Thymus (tissue), 11 donors: ENCODE measurements around the gene EPHB3. TPM values are rescaled to one million over a fixed set of nuclear protein-coding genes. Genes with fewer than 3 reads are reported as not detected.

Source experiments
- DNase-seq, 9 donors: peaks; one replicate each; pipeline ENCODE4 v3.0.0-alpha.2; 2013; ENCODE audit warnings: low spot score in 9 of 9, low read depth in 6 of 9, missing footprints in 1 of 9
- H3K27ac ChIP-seq, 2 donors: one replicate each; pipeline ENCODE4 v1.5.1; 2013; ENCODE audit warnings: control low read depth in 1 of 2, low read depth in 1 of 2, low read length in 1 of 2, mild to moderate bottlenecking in 1 of 2, moderate library complexity in 1 of 2
- H3K27me3 ChIP-seq, 2 donors: one replicate each; pipeline ENCODE4 v1.5.1; 2013; ENCODE audit warnings: low read length in 1 of 2; ENCODE audit not compliant: control insufficient read depth in 2 of 2, insufficient read depth in 1 of 2
- H3K36me3 ChIP-seq, 2 donors: one replicate each; pipeline ENCODE4 v1.5.1; 2013; ENCODE audit warnings: low read length in 1 of 2, mild to moderate bottlenecking in 1 of 2, moderate library complexity in 1 of 2; ENCODE audit not compliant: control insufficient read depth in 2 of 2, insufficient read depth in 2 of 2
- H3K4me1 ChIP-seq, 2 donors: one replicate each; pipeline ENCODE4 v1.5.1; 2013; ENCODE audit warnings: low read length in 2 of 2; ENCODE audit not compliant: control insufficient read depth in 2 of 2, insufficient read depth in 2 of 2
- H3K4me3 ChIP-seq, 2 donors: one replicate each; pipeline ENCODE4 v1.5.1; 2013; ENCODE audit warnings: low read length in 2 of 2, control low read depth in 1 of 2, mild to moderate bottlenecking in 1 of 2
- H3K9me3 ChIP-seq, 2 donors: one replicate each; pipeline ENCODE4 v1.5.1; 2013; ENCODE audit warnings: low read length in 1 of 2, mild to moderate bottlenecking in 1 of 2; ENCODE audit not compliant: control insufficient read depth in 2 of 2, insufficient read depth in 1 of 2
- WGBS: extraction: QIAGEN DNeasy Blood & Tissue Kit; methylation state at CpG from one replicate; pipeline ENCODE4 v1.1.7; 2013; 5-methylcytosine and 5-hydroxymethylcytosine counted together
- polyA plus RNA-seq: library from polyadenylated mRNA; stranded (reverse); fragments of 200-250 nt; gene quantifications from one replicate; pipeline ENCODE4 v1.2.3, GENCODE V29; 2013
- total RNA-seq: library from RNA; stranded (reverse); fragments of 120-200 nt; gene quantifications from one replicate; pipeline ENCODE4 v1.2.4, GENCODE V29; 2013
- donor health status: healthy.

The EPHB3 gene
- total and polyA plus RNA-seq, 2 donors = 1.1 to 1.3 TPM

DNA sequence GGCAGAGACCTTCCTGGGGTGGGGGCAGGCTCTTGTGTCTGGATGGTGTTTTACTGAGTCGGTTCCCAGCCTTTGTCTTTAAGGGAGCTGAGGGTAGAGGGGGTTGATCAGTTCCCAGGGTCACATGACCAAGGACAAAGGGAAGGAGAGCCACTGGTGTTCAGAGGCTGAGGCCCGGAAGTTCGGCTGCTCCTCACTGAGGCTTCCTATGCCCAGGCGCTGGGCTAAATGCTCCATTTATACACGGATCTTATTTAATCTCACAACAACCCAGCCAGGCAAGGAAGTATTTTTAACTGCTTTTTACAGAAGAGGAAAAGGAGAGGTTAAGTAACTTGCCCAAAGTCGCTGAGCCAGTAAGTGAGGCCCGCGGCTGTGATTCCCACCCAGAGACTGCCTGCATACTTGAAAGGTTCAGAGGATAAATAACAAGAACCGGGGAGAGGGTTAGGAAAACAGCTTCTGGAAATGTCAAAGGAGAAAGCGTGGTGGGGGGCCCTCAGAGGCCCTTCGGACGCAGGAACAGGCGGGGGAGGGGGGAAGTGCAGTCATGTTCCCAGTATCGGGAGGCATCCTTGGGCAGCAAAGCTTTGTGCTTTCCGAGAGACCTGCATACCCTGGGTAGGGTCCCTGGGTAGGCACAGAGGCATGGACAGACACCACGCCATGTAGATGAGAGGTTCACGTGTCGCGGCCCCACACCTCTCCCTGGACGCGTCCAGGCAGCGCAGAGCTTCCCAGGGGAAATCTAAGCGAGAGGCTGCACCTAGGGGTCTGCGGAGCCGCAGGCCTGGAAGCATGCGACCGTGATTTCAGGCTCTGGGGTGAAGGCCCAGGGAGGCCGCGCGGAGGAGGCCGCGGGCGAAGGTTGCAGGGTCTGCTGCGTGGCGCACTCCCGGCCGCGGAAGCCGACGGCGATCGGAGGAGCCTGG lies 21.3 kb downstream of the EPHB3 start:
- peaks cover 26 to 60% of the 10 kb centered on the region in 2 donors for H3K27me3 ChIP-seq
- H3K9me3 ChIP-seq = no peaks in the 10 kb centered on the region
- H3K27ac ChIP-seq = no peak overlapping the region
- 51% methylated on average over 42 of the region's 42 CpGs for WGBS
- no peaks in the 10 kb centered on the region for H3K36me3 ChIP-seq
- H3K4me1 ChIP-seq = peaks cover 0 to 8% of the 10 kb centered on the region in 2 donors
- peak overlapping the region in 1 of 2 donors; percentile 37 for H3K4me3 ChIP-seq
- DNase-seq = no peak

DNA sequence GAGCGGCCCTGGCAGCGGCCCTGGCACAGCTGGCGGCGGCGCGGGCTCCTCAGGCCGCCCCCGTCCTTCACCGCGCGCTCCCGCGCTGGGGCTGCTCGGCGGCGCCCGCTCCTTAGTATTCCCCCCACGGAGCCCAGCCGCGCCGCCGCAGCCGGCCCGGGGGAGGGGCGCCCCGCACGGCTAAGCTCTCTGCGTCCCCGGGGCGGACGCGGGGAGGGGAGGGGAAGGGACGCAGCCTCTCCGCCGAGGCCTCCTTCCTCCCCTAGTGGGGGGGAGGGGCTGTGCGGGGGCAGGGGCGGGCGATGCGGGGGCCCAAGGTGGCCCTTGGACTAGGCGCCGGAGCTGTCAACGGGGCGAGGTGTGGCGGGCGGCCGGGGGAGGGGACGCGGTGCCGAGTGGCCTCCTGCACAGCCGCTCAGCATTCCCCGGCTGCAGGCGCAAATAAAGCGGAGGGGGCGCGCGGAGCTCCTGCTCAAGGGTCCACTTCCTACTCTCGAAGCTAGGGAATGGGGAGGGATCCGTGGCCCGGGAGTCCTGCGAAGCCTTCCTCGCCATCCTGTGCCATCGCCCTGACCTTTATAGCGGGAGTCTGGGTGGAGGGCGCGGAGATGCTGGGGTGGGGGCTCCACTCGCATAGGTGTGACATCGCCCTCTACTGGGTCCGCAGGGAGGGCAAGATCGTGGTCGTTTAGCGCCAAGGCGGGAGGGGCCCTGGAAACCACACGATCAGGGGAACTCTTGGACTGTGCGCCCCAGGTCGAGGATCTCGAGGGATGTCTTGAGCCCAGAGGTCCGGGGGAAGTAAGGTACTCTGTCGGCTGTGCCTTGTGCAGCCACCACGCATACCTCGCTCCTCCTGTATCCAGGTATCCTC lies 22.2 kb downstream of the EPHB3 start:
- H3K9me3 ChIP-seq = no peaks in the 10 kb centered on the region
- DNase-seq = no peak
- H3K36me3 ChIP-seq = no peaks in the 10 kb centered on the region
- no peak overlapping the region for H3K27ac ChIP-seq
- 4% methylated on average over 79 of the region's 80 CpGs for WGBS
- peak overlapping the region in 1 of 2 donors; percentile 37 for H3K4me3 ChIP-seq
- peaks cover 0 to 8% of the 10 kb centered on the region in 2 donors for H3K4me1 ChIP-seq
- H3K27me3 ChIP-seq = peaks cover 26 to 63% of the 10 kb centered on the region in 2 donors

- WGBS = 86% methylated on average over 11 of the region's 11 CpGs
- peaks cover 0 to 8% of the 10 kb centered on the region in 2 donors for H3K4me1 ChIP-seq
- no peaks in the 10 kb centered on the region for H3K9me3 ChIP-seq
- no peak for DNase-seq
- H3K4me3 ChIP-seq = no peak overlapping the region
- no peak overlapping the region for H3K27ac ChIP-seq
- peaks cover 26 to 61% of the 10 kb centered on the region in 2 donors for H3K27me3 ChIP-seq
- H3K36me3 ChIP-seq = no peaks in the 10 kb centered on the region
Measured at GRCh38 chr3:184584464-184584891, 22.9 kb downstream of the EPHB3 start.

DNA sequence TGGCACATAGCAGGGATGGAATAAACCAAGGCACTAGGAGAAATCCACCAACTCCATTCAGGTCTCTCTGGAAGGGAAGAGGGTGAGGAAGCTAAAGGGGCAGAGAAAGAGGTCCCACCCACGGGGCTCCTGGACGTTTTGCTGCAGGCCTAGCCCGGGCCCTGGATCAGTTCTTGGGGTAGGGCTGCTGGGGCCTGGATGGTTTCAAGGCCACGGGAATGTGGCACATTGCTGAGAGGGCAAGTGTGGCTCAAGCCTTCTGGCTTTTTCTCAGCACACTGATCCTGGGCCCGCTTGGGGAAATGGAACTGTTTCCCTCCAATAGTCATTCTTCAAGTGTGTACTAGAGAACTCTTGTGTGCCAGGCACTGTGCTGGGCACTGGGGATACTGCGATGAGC lies 24.0 kb downstream of the EPHB3 start:
- no peaks in the 10 kb centered on the region for H3K9me3 ChIP-seq
- no peak for DNase-seq
- no peak overlapping the region for H3K27ac ChIP-seq
- 95% methylated on average over 6 of the region's 6 CpGs for WGBS
- no peaks in the 10 kb centered on the region for H3K36me3 ChIP-seq
- H3K4me1 ChIP-seq = peaks cover 0 to 8% of the 10 kb centered on the region in 2 donors
- H3K4me3 ChIP-seq = no peak overlapping the region
- H3K27me3 ChIP-seq = peaks cover 26 to 58% of the 10 kb centered on the region in 2 donors

DNA sequence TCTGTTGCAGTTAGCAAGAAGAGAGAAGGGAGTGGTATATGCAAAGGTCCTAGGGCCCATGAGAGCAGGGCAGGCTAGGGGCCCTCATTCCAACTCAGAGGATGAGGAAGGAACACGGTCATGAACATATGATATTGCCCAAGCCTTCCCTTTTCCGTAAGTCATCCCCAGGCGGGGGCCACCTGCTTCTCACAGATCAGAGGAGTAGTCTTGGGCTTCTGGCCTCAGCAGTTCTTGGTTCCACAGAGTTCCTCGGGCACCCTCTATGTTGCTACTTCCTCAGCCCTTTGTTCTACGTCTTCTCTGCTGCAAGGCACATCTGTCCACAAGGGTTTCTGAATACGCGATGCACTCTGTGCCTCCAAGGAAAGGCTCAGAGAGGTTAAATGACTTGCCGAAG lies 25.3 kb downstream of the EPHB3 start:
- no peak overlapping the region for H3K4me3 ChIP-seq
- H3K9me3 ChIP-seq = no peaks in the 10 kb centered on the region
- H3K27me3 ChIP-seq = peaks cover 26 to 51% of the 10 kb centered on the region in 2 donors
- H3K36me3 ChIP-seq = no peaks in the 10 kb centered on the region
- peaks cover 0 to 8% of the 10 kb centered on the region in 2 donors for H3K4me1 ChIP-seq
- 95% methylated on average over 8 of the region's 8 CpGs for WGBS
- no peak overlapping the region for H3K27ac ChIP-seq
- no peak for DNase-seq

DNA sequence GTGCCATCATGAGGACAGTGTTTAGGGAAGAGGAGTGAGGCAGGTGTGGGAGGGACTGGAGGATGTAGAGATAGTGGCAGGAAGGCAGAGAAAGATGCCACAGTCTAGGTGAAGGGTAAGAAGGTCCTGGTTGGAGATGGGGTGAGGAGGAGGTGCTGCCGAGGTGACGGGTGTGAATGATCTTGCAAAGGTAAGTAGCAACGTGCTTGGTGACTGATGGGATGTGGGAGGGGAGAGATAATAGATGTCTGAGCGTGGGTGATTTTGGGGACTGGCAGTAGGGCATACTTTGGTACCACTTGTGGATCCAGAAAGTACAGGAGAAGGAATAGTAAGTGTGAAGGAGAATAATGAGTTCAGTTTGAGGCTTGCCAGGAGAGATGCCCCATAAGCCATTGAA lies 27.2 kb downstream of the EPHB3 start:
- no peaks in the 10 kb centered on the region for H3K9me3 ChIP-seq

DNA sequence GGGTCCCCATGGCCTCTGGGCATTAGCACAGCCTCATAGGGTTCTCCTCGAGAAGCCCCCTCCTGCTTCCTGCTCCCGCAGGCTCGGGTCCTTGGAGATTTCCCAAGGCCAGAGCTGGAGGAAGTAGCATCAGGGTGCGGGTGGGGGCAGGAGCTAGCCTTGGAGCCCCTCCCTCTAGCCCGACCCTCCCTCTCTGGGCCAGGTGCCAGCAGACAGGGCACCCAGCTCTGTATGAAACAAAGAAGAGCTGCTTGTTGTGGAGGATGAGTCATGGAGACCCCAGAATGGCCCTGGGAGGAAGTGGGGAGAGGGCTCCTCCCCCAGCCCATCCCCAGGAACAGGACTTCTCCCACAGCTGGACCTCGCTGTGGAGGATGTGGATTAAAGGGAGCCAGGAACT lies 29.2 kb downstream of the EPHB3 start:
- H3K27me3 ChIP-seq = peaks cover 0 to 17% of the 10 kb centered on the region in 2 donors
- no peak overlapping the region for H3K4me3 ChIP-seq
- H3K4me1 ChIP-seq = peaks cover 0 to 8% of the 10 kb centered on the region in 2 donors
- H3K27ac ChIP-seq = no peak overlapping the region
- WGBS = 57% methylated on average over 6 of the region's 6 CpGs
- no peaks in the 10 kb centered on the region for H3K36me3 ChIP-seq
- no peak for DNase-seq
- H3K9me3 ChIP-seq = no peaks in the 10 kb centered on the region

More for the DNA sequence above, 27.2 kb downstream of the EPHB3 start:
- H3K36me3 ChIP-seq = no peaks in the 10 kb centered on the region
- DNase-seq = no peak
- peaks cover 8 to 36% of the 10 kb centered on the region in 2 donors for H3K27me3 ChIP-seq
- H3K4me1 ChIP-seq = peaks cover 0 to 6% of the 10 kb centered on the region in 2 donors
- H3K4me3 ChIP-seq = no peak overlapping the region
- no peak overlapping the region for H3K27ac ChIP-seq
- 90% methylated on average over 4 of the region's 4 CpGs for WGBS

GRCh38 chr3:184591789-184592188 lies 30.2 kb downstream of the EPHB3 start:
- H3K27ac ChIP-seq = no peak overlapping the region
- H3K4me3 ChIP-seq = no peak overlapping the region
- 97% methylated on average over 6 of the region's 6 CpGs for WGBS

More at GRCh38 chr3:184591789-184592188, 30.2 kb downstream of the EPHB3 start:
- H3K27me3 ChIP-seq = peaks cover 0 to 11% of the 10 kb centered on the region in 2 donors
- no peaks in the 10 kb centered on the region for H3K36me3 ChIP-seq
- no peak for DNase-seq
- H3K4me1 ChIP-seq = peaks cover 0 to 8% of the 10 kb centered on the region in 2 donors
- H3K9me3 ChIP-seq = no peaks in the 10 kb centered on the region
